ENCODE data around the gene FBN3.
"Not testable (repeated sequence)": the region's sequence is repeated elsewhere in the genome, so short reads cannot be mapped to it uniquely, and the experiment has no call there.

FBN3 gene

DNA sequence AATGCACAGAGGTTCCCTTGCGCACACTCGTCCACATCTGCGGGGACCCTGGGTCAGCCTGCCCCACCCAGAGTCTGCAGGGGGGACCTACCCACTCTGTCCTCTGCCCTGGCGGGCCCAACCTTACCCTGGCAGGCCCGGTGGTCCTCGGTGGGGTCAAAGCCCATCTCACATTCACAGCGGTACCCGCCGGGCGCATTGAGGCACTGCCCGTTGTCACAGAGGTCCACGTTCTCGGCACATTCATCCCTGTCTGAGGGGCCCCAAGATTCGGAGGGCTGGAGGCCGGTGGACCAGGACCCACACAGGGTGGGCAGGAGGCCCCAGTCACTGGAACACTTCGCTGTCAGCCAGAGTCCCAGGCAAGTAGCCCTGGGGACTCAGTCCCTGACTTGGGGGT lies 38.5 kb downstream of the FBN3 start:
- no peak for DNase-seq (ENCODE audit: low read depth)
- no peak for TF ChIP-seq CTCF (conservative IDR thresholded peaks at IDR 0.05; ENCODE audit: low read depth, low read length)

GRCh38 chr19:8109890-8110662 lies 39.3 kb downstream of the FBN3 start:
- DNase-seq (ENCODE audit: low read depth): no peak
- no peak for TF ChIP-seq CTCF (conservative IDR thresholded peaks at IDR 0.05; ENCODE audit: low read depth, low read length)
- H3K4me3 ChIP-seq (ENCODE audit: low read length): no peak overlapping the region

More for the DNA sequence above, 38.5 kb downstream of the FBN3 start:
- H3K4me3 ChIP-seq (ENCODE audit: low read length): no peak overlapping the region

DNA sequence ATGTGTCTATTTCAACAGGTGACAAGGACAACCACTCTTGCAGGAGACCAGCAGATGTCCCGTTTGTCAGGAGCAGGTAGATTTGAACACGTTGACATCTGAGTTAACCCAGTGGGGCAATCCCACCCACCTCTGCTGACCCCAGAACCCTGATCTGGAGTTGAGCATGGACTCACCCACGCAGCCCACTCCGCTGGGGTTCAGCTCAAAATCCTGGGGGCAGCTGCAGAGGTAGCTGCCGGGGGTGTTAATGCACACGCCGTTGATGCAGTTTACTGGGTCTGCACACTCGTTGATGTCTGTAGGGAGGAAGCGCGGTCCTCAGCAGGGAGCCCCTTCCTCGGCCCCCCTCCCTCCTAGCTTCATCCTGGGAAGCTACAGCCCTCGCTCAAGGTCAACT lies 39.9 kb downstream of the FBN3 start:
- no peak for DNase-seq (ENCODE audit: low read depth)
- H3K4me3 ChIP-seq (ENCODE audit: low read length): no peak overlapping the region
- TF ChIP-seq CTCF (conservative IDR thresholded peaks at IDR 0.05; ENCODE audit: low read depth, low read length): no peak

GRCh38 chr19:8108560-8109445 lies 40.6 kb downstream of the FBN3 start:
- no peak for DNase-seq (ENCODE audit: low read depth)
- no peak for TF ChIP-seq CTCF (conservative IDR thresholded peaks at IDR 0.05; ENCODE audit: low read depth, low read length)
- H3K4me3 ChIP-seq (ENCODE audit: low read length): no peak overlapping the region

- no peak for TF ChIP-seq CTCF (conservative IDR thresholded peaks at IDR 0.05; ENCODE audit: low read depth, low read length)
- H3K4me3 ChIP-seq (ENCODE audit: low read length): no peak overlapping the region
- no peak for DNase-seq (ENCODE audit: low read depth)
These were observed 42.0 kb downstream of the FBN3 start for GRCh38 chr19:8107301-8107903.

GRCh38 chr19:8105471-8105870 lies 43.9 kb downstream of the FBN3 start:
- TF ChIP-seq CTCF (conservative IDR thresholded peaks at IDR 0.05; ENCODE audit: low read depth, low read length): no peak
- DNase-seq (ENCODE audit: low read depth): no peak
- no peak overlapping the region for H3K4me3 ChIP-seq (ENCODE audit: low read length)

DNA sequence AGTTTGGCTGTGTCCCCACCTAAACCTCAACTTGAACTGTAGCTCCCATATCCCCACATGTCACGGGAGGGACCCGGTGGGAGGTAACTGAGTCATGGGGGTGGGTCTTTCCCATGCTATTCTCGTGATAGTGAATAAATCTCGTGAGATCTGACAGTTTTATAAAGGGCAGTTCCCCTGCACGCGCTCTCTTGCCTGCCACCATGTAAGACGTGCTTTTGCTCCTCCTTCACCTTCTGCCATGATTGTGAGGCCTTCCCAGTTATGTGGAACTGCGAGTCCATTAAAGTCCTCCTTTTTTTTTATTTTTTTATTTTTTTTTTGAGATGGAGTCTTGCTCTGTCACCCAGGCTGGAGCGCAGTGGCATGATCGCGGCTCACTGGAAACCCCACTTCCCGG lies 47.5 kb downstream of the FBN3 start:
- not testable (repeated sequence) for H3K4me3 ChIP-seq (ENCODE audit: low read length); DNase-seq (ENCODE audit: low read depth)

Data from retinal pigment epithelial cell (primary cell).